Panc1 (cell line): ENCODE data around the gene EFTUD2.

Experiments used
- POLR2AphosphoS5 ChIP-seq: IDR thresholded peaks from 2 replicates; pipeline ENCODE4 v1.6.1; 2012; ENCODE audit warnings: mild to moderate bottlenecking, low read depth, low read length, moderate library complexity
- TF ChIP-seq, protein P1 (sequence below): fragments of 450-650 bp; IDR thresholded peaks from 2 replicates; pipeline ENCODE4 v1.5.1; 2017; ENCODE audit warnings: mild to moderate bottlenecking
- TF ChIP-seq, protein P2 (sequence below), 2 experiments: IDR thresholded peaks; 2 replicates each; pipeline ENCODE4 v1.6.1; 2011 to 2012; ENCODE audit warnings: low read depth in 2 of 2, control low read depth in 1 of 2, low read length in 1 of 2, mild to moderate bottlenecking in 1 of 2, moderate library complexity in 1 of 2; ENCODE audit not compliant: insufficient read depth in 1 of 2

DNA sequence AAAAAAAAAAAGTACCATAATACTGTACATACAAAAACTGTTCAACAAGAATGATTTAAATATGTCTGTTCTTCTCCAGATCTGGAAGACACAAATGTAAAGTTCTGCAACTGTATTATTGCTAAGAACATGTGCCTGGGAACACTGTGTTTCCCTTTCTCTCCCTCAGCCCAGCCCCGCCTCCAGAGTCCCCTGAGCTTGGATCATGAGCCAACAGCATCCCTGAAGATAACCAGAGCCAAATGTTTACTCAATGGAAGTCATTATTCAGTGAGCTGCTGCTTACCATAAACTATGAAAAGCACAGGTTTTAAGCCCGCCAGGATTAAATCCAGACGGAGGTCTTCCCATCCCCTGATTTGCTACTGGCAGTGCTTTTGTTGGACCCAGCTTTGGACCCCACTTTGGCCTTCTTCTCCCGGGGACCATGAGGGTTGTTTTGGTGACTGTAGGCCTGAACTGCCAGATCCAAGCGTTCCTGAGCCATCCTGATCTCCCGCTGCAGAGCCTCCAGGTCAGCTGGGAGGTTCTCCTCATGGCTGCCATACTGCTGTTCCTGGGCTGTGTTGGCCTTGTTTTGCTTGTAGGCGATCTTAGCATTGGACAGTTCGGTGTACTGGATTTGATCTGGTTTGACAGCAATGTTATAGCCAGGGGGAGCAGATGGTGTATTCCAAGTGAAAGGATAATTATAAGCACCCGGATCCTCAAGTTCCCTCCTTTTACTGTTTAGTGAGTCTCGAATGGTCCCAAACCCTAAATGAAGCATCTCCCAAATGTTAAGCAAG is 94.7 kb downstream of the EFTUD2 start:
- TF ChIP-seq, protein P1, sequence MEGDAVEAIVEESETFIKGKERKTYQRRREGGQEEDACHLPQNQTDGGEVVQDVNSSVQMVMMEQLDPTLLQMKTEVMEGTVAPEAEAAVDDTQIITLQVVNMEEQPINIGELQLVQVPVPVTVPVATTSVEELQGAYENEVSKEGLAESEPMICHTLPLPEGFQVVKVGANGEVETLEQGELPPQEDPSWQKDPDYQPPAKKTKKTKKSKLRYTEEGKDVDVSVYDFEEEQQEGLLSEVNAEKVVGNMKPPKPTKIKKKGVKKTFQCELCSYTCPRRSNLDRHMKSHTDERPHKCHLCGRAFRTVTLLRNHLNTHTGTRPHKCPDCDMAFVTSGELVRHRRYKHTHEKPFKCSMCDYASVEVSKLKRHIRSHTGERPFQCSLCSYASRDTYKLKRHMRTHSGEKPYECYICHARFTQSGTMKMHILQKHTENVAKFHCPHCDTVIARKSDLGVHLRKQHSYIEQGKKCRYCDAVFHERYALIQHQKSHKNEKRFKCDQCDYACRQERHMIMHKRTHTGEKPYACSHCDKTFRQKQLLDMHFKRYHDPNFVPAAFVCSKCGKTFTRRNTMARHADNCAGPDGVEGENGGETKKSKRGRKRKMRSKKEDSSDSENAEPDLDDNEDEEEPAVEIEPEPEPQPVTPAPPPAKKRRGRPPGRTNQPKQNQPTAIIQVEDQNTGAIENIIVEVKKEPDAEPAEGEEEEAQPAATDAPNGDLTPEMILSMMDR, result no peak
- TF ChIP-seq, protein P2, sequence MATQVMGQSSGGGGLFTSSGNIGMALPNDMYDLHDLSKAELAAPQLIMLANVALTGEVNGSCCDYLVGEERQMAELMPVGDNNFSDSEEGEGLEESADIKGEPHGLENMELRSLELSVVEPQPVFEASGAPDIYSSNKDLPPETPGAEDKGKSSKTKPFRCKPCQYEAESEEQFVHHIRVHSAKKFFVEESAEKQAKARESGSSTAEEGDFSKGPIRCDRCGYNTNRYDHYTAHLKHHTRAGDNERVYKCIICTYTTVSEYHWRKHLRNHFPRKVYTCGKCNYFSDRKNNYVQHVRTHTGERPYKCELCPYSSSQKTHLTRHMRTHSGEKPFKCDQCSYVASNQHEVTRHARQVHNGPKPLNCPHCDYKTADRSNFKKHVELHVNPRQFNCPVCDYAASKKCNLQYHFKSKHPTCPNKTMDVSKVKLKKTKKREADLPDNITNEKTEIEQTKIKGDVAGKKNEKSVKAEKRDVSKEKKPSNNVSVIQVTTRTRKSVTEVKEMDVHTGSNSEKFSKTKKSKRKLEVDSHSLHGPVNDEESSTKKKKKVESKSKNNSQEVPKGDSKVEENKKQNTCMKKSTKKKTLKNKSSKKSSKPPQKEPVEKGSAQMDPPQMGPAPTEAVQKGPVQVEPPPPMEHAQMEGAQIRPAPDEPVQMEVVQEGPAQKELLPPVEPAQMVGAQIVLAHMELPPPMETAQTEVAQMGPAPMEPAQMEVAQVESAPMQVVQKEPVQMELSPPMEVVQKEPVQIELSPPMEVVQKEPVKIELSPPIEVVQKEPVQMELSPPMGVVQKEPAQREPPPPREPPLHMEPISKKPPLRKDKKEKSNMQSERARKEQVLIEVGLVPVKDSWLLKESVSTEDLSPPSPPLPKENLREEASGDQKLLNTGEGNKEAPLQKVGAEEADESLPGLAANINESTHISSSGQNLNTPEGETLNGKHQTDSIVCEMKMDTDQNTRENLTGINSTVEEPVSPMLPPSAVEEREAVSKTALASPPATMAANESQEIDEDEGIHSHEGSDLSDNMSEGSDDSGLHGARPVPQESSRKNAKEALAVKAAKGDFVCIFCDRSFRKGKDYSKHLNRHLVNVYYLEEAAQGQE (IDR thresholded peaks at IDR 0.05; ENCODE audit: insufficient read depth in 1 of 2, low read depth in 2 of 2, low read length in 1 of 2), result no peak
- no peak for TF ChIP-seq POLR2AphosphoS5
